HG02763 (cell line): ENCODE measurements around the gene PRKN.

ENCODE experiments used
- ATAC-seq: cut with Tn5 transposase; IDR thresholded peaks from one replicate; pipeline ENCODE4 v1.9.1; 2021; ENCODE audit warnings: mild to moderate bottlenecking, moderate library complexity; ENCODE audit not compliant: unreplicated experiment

The PRKN gene

DNA sequence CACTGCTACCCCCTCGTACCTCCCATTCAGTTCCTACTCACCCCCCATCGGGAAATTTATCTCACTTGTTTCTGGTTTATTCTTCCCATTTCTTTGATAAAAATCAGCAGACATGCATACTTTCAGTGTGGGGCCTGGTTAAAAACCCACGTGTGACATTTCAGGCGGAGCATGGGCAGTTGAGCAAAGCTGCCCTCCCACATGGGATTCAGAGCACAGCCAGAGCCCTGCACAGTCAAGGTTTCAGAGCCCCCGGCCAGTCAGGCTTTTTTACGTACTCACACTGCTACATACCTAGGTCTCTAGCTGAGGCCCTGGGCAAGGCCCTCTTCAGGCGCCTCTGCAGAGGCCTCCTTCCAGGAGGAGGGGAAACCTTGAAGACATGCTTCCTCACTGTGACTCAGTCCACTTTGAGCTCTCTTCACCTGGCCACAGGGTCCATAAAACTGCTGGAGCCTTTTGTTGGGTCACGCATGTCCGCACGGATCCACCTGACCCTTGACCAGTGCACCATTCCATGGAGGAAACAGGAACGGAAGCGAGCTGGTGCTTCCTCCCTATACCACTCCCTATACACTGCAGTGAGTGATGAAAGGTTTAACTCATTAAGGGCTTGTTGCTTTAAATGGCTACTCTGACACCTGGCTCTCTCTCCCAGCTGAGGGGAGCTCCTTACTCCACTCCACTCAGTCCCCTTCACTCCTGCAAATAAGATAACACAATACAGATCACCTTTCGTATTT lies 713.3 kb downstream of the PRKN start:
- ATAC-seq: no peak

DNA sequence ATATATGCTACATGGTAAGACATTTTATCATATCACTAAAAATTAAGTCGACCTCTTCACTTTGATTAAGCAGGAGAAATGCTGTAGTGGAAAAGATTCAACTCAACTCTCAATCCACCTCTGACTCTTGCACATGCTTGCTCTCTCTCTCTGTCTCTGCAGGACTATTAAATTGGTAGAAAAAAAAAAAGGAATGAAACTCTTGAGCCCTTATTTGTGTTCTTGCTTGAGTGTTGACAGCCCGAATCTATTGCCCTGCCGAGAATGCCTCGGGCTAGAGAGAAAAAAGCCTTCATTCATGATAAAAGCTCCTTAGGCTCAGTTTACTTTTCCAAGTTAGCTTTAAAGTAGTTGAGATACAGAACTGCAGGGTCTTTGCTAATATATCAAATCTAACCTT lies 722.2 kb downstream of the PRKN start:
- no peak for ATAC-seq

DNA sequence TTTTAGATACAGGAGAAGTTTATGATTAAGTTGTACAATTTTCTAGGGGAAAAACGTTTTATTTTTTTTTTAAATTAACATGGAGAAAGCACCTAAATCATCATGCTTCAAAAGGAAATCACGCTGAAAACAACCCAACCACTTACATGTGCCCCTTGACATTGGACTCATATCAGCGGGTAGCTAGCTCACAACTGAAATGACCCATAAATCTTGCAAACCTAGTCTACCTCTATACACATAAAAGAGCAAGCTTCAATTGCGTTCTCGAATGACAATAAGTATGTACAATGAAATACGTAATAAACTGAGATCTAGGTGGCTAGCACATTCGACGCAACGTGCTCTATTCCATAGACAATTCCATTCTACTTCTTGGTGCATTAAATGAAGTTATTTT lies 730.8 kb downstream of the PRKN start:
- no peak for ATAC-seq

DNA sequence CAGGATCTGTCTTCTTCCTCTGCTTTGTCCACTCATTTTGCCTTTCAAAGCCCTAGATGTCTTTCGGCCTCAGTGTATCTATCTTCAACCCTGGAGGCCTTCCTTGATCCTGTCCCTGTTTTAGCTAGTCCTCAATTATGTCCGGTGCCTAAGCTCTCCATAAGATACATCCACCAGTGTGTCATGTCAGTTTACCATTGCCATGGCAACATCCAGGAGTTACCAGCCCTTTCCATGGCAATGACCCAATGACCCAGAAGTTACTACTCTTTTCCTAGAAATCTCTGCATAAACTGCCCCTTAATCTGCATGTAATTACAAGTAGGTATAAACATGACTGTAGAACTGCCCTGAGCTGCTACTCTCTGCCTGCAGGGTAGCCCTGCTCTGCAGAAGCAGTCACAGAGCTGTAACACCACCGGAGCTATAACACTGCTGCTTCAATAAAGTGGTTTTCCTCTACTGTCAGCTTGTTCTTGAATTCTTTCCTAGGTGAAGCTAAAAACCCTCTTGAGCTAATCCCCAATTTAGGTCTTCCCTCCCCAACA lies 741.6 kb downstream of the PRKN start:
- no peak for ATAC-seq

DNA sequence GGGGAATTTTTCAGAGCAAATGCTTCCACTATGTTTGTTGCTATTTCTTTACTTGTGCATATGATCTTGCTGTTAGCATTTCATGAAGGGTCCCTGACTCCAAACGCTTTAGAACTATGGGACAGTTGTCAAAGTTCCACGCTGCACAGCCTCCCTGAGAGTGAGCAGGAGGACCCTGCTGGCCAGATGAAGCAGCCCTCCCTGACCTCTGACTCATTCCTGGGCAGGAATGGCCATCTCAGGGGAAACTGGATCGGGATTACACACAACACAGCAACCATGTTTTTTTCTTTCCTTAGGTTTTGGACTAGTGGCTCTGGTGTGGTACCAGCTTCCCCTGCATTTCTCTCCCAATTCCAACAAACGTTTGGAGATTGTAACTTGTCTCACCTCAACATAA lies 742.9 kb downstream of the PRKN start:
- no peak for ATAC-seq

DNA sequence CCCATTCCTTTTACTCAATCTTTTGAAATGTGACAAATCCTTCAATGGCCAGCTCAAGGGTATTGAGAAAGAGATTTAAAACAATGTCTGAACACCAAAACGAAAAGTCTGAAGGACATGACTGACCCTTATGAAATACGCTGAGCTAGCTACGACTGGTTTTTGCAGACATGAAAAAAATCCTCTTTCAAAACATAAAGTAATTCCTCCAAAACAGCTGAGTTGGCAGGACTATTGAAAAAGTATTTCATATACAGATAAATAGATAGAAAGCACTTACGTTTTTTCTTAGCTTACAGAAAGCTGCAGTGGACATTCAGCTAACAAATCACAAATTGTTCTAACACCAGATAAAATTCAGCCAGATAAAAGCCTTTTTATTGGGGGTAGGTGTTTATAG lies 751.0 kb downstream of the PRKN start:
- no peak for ATAC-seq

DNA sequence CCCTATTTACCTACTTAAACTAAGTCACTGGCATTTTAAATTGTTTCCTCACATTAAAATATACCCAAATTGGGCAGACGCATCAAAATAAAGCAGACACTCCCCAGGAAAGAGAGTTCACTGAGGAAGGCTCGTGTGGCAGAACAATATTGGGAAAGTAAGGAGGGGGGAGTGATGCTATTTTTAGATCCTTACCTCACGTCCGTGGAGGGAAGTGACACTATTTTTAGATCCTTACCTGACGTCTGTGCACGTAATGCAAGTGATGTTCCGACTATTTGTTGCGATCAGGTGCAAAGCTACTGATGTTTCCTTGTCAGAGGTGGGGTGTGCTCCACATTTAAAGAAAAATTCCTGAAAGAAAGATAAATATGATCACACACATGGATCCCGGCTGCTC lies 754.5 kb downstream of the PRKN start:
- ATAC-seq: no peak

DNA sequence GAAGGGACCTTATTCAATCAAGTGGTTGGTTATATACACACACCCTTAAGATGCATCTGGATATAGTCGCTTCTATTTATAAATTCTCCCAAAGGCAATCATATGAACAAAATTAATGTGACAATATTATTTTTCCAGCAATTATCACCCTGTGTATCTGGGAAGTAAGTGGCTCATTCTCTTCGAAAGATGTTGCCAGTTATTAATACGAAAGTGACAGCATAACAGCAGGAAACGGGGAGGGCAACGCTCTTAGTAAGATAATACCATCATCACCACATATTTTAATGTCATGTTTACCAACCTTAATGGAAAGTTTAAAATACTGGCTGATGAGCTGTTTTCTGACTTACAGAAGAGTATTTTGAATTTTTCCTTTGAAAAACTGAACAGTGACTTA lies 756.5 kb downstream of the PRKN start:
- ATAC-seq: no peak

DNA sequence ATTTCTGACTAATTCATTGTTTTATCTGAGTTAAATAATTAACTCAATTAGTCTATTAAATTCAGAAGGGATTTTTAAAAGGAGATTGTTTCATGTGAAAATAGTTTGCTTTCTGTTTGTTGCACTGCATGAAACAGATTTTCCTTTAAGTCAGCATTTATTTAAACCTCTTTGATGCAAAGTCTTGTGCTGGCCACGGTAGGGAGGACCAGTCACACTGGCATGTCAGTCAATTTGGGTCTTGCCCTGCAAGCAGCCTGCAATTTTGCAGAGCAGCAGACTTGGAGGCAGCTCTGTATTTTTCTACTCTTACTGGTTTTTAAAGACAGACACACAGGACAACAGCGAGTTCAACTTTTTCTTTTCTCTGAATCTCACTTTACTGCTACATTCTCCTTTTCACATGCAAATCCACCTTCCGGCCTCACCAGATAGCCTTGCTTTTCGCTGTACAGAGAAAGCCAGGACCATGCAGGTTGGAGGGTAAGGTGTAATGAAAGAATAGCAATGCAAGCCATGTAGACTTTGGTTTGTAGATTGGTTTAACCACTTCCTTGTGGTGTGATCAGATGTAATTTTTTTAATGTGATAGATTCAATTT lies 763.8 kb downstream of the PRKN start:
- no peak for ATAC-seq

DNA sequence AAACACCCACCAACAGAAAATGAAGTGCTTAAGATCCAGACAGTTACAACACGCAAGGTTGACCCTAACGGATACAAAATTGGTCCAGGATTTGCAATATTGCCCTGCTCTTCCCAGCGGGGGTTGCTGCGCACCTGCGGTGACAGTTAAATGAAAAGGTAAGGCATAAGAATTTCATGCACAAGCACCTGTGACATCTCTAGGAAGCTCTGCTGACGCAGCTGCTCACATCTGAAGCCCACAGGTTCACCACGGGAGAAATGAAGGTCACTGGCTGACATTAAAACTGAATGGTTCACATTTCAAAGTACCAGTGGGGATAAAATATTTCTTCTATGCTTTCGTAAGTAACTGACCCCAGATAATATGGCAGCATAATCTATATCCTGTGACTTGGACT lies 764.4 kb downstream of the PRKN start:
- ATAC-seq: no peak

DNA sequence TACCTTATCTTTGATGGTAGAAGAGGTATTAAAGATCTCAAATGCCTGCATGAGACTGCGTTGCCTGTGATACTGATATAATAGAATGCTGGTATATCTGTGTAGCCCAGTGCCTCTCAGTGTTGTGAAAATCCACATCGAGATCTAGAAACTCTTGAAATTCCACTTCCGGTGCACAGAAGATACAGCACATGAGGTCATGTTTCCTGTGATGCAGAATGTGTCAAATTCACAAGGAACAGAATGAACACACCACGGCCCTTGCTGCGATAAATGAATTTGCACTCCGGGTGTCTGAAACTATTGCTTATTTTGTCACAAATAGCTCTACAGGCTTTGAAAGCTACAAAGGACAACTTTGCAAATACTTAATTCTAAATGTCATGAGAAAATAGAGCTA lies 765.8 kb downstream of the PRKN start:
- no peak for ATAC-seq

DNA sequence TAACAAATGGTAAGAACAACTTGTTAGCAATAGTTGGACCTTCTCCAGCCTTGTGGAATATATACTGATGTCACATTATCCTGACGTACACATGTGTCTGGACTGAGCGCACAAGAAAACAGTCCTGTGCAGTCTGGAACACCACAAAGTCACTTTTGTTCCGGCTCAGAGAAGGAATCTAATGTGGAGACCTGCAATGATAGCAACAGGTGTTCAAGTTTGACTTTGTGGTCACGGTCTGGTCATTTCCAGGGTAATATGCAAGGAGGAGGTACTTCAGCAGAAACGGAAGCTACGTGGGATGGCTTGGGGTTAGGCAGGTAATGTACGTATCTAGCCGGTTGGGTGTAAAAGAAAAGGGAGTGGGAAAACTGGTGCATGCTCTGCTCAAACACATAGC lies 766.5 kb downstream of the PRKN start:
- no peak for ATAC-seq

DNA sequence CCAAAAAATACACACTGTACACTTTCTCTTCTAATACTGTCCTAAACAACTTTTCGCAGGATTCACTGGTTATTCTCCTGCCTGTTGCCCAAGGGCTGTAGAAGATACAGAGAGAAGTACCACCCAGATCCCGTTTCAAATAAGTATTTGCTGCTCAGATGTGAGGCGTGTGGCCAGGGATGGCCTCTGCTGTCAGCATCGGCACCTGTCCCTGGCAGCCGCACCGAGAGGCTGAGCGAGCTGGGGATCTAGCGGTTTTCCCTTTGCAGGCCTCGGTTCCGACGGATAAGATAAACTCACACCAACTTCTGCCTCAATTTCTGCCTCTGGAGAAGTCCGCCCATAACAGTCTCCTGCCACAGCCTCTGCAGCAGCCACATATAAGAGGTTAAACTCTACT lies 768.5 kb downstream of the PRKN start:
- ATAC-seq: no peak

DNA sequence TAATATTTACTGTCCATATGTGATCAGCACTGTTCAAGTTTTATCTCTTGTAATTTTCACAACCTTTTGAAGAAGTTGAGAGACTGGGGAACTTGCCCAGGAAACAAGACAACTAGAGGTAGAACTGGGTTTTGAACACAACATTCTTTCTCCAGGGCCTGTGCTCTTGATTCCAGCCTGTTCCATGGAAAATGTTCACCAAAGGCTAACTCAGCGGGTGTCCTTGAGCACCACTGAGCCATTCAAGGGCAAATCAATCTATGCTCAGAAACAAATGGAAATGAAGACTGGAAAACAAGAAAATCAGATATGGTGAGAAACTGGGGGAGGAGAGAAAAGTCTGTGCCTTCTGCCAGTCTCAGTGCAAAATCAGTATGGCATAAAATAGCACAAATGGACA lies 771.5 kb downstream of the PRKN start:
- ATAC-seq: no peak

DNA sequence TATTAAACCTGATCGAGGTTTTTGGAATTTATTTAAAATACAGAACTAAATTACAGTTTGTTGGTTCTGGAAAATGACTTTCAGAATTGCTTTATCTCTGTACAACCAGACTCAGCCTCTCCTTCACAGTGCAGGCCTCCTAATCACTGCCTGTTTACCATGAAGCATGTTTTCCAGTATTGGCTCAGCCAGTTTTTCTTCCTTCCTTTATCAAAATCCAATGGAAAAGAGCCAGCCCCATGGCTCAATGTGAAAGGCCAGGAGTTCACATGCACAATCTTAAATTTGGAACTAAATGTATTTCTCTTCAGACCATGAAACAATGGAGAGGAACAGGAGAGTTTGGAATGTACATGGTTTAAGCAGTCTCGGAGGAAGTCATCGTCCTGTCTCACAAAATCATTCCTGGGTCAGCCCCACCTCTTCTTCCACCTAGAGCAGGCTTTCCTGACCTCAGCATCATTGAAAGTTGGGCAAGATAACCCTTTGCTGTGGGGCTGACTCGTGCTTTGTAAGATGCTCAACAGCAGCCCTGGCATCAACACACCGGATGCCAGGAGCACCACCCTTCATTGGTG lies 772.8 kb downstream of the PRKN start:
- ATAC-seq: no peak

DNA sequence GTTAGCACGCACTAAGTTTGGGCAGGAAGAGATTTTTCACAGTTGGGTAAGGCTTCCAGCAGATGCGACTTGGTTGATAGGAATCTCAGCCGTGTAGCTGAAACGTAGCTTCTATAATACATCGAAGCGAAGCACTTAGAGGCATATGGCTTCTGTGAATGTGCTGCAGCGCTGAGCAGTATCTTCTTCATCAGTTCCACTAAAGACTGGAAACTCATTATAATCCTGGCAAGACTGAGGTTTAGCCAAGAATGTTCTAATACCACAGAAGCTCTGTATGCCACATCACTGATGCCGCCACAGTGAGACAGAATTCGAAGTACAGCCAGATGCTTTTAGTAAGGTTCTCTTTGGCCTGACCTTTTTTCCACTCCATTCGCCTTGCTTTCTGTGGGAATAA lies 773.5 kb downstream of the PRKN start:
- no peak for ATAC-seq

DNA sequence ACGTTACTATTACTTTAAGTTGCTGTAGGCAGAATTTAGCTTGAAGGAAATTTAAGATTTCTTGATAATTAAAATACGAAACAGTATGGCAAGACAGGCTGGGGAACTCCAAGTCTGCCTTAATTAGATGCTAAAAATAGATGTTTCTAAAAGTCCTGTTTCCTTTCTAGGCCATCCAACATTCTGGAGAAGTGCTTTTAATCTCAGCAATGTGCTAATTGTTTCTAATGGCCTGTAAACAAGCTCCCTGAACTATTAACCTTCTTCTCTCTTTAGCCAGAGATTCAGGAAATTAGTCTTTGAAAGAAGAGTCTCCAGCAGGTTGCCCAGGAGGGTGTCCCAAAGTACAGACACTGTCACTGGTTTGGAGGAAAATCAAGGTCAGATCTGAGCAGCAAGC lies 776.4 kb downstream of the PRKN start:
- ATAC-seq: no peak

DNA sequence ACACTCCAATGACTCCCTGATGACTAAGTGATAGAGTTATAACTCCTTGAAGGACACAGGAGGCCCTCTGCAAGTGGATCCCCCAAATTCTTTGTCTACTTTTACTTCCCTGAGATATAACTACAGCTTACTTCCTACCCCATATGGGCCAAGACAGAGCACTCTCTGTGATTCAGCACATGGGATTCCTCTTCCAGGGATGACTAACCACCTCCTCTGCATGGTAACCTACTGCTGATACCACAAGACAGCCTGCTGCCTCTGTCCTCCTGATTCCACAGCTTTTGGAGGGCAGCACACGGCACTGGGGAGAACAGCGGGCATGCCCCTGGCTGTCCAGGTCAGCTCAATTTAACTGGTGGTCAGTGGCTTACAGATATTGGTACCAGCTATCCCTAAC lies 778.0 kb downstream of the PRKN start:
- ATAC-seq: no peak

DNA sequence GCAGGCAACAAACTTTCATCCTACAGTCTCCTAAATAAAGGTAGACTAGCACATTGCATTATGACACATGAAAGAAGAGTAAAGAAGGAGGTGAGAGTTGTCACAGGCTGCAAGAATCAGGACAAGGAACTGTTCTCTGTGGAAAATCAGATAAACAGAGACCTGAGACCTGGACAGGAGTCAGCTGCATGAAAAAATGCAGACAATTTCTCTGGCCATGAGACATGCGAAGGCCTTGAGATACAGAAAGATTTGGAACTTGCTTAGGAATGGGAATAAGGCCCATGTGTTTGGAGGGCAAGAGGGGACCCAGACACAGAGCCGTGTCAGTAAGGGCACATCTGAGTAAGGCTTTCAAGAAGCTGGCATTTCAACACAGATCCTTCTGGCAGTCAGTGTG lies 779.1 kb downstream of the PRKN start:
- no peak for ATAC-seq

DNA sequence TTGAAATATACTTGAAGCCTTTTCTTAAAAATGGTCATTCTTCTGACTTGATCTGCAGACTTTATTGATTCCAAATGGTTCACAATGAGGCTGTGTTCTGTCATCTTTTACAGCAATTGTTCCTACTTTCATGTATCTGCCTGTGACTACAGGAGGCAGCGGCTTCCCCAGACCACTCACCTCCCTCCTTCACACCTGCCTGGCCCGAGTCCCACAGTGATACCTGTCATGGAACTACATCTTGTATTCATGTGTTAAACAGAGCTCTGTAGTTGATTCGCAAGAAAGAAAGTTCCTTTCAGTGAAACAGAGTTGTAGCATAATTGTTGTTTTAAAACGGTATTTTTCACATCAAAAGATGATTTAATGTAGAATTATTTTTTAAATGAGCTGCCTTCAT lies 780.2 kb downstream of the PRKN start:
- ATAC-seq: no peak

DNA sequence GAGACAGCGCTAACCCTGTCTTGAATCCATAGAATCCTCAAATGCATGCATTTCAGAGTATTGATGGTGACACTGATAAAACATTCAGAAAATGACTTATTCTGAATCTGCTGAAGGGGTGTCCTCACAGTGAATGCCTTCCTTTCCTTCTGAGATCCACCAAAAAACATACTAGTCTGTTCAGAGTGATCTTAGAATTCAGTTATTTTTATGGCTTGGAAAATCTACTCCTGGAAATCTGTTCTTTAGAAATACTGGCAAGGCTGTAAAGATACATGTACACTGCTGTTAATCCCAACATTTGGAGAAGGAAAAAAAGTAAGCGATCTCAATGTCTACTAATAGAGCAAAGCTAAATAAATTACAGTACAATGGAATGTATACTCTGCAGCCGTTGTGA lies 781.1 kb downstream of the PRKN start:
- ATAC-seq: no peak

DNA sequence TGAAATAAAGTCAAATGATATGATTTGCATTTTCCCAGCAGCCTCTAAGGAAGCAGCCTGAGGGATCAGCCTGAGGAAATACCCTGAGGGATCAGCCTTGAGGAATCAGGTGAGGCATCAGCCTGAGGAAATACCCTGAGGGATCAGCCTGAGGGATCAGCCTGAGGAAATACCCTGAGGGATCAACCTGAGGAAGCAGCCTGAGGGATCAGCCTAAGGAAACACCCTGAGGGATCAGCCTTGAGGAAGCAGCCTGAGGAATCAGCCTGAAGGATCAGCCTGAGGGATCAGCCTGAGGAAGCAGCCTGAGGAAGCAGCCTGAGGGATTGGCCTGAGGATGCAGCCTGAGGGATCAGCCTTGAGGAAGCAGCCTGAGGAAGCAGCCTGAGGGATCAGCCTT lies 784.0 kb downstream of the PRKN start:
- no peak for ATAC-seq
